ENCODE measurements around the gene HAUS6.

- TF ChIP-seq CTCF (conservative IDR thresholded peaks at IDR 0.05; ENCODE audit: low read depth, low read length) (no peak), EZH2phosphoT487 (IDR thresholded peaks at IDR 0.05; ENCODE audit: borderline replicate concordance, low read length) (no peak), EZH2 (IDR thresholded peaks at IDR 0.05; ENCODE audit: low read length, unreplicated experiment) (no peak)
Observed at GRCh38 chr9:19119801-19120440, 17.2 kb upstream of the HAUS6 start.

All from PC-3 (cell line).